Activated CD4-positive, alpha-beta T cell treated with anti-CD3 and anti-CD28 coated beads, Interleukin-2, amount 50 U/mL, for 1 hour (primary cell): ENCODE data around the gene FOXP1.
"Not testable (repeated sequence)": the region's sequence is repeated elsewhere in the genome, so short reads cannot be mapped to it uniquely, and the experiment has no call there.

ENCODE experiments used
- DNase-seq: peaks from one replicate; pipeline ENCODE4 v3.0.0-alpha.2; 2020

FOXP1 gene

DNA sequence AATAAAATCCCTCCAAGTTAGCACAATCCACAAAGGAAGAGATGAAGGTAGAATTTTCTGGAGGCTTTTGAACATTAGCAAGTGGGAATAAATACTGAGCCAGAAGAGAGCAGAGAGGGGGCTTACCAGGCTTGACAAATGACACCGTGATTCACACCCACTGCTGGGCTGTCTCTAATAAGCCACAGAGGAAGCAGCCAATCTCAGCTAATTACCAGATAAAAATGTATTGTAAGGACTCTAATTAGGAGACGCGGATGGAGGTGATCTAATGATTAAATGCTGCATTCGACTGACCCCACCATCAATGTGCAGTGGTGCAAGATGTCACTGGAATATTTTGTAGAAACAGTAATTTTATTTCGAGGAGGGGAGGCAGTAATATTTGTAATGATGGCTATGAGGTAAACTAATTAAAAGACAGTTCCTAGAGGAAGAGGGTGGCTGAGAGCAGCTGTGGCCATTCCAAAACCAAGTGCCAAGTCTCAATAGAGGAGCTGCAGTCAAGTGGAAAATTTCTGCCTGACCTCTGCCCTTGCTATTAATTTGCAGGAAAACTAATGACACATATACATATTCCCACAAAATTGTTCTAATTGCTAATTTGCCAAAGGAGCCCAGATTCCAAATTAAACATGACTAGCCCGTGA, 602.2 kb downstream of the FOXP1 start:
- DNase-seq = no peak

DNA sequence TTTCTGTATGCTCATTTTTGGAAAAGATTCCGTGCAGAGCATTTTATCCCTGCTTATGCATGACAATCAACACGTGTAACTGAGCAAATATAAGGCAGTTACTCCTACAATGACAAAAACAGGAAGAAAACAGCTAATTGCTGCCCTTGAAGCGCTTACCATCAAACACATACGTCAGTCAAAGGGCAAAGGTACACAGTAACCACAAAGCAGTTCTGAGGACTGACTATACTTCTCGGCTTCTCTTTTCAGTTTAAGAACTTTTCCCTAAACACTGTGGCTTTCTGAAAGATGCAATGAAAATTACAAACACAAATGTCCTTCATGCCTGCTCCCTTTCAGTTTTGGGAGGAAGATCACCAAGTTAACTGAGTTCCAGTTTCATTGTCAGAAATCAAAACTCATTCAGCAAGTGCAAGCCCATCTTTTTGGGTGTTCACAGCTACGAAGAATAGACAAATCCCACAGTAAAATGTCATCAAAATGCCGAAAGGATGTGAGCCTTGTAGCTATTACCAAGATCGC, 602.8 kb downstream of the FOXP1 start:
- no peak for DNase-seq

DNA sequence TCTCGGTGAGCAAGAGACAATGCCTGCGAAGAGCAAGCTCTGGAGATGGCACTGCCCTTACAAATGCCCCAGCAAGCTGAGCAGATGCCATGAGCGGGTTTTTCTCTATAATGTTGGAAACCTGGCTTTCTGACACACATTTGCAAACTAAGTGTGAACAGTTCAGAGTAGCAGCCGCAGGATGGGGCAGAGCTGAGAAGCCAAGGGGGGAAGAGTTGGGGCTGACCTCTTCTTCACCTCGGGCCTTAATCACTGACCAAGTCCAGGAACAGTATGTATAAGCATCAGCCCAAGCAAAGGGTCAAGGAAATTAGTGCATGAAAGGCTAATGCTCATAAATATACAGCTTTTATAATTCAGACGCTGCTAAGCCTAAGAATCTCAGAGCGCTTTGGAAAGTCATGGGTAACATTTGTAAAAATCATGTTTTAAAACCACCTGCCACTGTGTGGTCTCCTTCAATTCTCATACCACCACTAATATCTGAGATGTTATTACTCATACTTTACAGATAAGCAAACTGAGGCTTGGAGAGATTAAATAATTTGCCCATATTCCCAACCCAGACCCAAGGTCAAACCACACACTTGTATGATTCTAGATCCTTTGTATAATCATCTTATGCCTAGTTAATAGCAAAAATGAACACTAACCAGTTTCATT, 603.4 kb downstream of the FOXP1 start:
- no peak for DNase-seq

DNA sequence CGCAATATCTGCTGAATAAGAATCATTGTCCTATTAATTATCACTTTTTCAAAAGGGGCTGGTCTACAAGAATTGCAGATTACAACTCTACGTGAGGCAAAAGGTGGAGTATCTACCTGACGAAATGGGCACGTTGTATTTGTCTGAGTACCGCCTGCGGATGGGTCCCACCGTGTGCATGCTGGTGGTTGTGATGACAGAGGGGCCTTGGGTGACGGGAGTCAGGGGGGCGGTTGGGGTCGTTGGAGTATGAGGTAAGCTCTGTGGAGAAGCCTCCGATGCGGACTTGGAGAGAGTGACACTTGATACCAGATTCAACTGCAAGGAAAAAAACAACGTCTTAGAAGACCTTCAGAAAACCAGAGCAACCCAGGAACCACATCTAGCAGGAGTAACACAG, 605.8 kb downstream of the FOXP1 start:
- DNase-seq = no peak

DNA sequence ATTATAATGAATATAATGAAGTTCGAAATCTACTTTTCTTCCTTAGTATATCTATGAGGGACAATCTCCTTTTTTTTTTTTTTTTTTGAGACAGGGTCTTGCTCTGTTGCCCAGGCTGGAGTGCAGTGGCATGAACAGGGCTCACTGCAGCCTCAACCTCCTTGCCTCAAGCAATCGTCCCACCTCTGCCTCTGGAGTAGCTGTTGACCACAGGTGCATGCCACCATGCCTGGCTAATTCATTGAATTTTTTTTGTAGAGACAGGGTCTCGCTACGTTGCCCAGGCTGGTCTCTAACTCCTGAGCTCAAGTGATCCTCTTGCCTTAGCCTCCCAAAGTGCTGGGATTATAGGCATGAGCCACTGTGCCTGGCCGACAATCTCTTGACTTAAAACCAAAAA, 607.5 kb downstream of the FOXP1 start:
- not testable (repeated sequence) for DNase-seq

DNA sequence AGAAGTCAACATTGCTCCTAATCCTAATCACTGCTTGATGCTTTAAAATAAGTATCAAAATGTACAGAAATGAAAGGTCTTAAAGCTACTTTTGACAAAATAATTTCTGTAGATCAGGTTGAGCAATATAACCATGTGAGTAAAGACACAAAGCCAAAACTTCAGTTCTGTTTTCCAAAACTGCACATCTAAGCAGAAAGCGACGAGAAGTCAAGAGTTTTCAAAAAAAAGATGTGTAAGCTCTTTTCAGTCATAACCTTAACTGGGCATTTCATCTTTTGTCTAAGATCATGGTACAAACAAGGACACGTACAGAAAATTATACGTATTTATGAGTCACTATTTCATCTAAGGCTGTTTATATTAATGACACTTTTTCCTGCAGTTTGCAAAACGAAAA, 608.8 kb downstream of the FOXP1 start:
- no peak for DNase-seq

DNA sequence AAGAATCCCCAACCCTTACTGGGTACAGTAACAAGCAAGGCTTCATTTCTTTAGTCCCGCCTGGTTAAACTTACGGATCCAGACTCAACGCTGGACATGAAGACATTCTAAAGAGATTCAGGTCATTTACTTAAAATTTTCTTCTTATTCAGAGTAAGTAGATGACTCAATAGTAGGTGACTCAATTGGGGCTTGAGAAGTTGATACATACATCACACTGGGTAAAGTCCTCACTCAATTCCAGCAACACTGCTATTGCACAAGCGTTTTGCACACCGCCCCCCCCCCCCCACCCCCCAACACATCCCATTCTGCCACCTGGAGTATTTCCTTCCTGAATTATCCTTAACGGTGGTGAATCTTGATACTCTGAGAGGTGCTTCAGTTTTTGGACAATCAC, 610.0 kb downstream of the FOXP1 start:
- no peak for DNase-seq

DNA sequence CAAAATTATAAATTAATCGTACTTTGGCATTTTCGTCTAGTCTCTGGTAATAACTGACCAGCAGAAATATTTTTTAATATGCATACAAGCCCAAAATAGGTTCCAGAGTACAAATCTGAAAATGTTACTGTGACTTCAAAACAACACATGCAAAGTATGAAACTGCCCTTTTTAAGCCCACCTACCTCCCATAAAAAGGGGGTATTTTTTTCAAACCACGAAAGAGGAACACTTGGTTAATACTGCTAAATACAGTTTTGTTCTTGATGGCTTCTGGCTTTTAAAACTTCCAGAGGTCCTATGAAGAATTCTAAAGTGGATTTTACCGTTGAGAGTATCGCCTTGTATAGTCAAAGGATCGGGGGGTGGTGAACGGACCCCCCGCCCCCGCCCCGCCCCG, 610.7 kb downstream of the FOXP1 start:
- no peak for DNase-seq

DNA sequence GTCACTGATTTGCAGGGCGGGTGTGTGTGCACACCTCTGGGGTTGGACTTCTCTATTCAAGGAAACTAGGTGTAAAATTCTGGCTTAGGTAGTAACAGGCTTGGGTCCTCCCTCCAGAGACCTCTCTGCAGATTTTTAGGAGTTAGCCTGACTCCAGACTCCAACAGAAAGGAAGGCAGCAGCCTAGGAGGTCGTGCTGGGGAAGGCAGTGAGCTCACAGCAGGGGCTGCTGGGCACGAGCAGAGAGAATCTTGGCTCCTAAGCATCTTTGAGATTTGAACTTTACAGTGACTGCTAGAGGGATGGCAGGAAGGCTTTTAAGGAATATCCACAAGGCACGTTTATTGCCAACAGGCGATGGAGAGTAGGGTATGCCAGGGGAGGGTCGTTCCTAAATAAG, 612.6 kb downstream of the FOXP1 start:
- DNase-seq = no peak

DNA sequence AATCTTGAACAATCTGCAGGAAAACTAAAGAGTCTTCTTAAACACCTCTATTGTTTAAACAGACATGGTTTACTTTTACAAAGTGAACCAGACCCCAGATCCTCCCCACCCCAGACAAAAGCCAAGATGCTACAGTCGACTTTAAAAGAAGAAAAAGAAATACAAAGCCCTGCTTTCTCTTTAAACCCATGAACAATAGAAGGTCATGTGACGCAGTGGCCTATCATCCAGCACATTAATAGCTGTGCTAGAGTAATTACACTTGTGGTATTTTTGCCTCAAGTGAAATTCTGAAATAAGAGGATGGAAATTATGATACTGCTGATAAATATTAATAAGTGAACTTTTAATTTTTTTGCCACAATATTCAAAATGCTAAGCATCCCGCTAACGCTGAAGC, 613.4 kb downstream of the FOXP1 start:
- no peak for DNase-seq

DNA sequence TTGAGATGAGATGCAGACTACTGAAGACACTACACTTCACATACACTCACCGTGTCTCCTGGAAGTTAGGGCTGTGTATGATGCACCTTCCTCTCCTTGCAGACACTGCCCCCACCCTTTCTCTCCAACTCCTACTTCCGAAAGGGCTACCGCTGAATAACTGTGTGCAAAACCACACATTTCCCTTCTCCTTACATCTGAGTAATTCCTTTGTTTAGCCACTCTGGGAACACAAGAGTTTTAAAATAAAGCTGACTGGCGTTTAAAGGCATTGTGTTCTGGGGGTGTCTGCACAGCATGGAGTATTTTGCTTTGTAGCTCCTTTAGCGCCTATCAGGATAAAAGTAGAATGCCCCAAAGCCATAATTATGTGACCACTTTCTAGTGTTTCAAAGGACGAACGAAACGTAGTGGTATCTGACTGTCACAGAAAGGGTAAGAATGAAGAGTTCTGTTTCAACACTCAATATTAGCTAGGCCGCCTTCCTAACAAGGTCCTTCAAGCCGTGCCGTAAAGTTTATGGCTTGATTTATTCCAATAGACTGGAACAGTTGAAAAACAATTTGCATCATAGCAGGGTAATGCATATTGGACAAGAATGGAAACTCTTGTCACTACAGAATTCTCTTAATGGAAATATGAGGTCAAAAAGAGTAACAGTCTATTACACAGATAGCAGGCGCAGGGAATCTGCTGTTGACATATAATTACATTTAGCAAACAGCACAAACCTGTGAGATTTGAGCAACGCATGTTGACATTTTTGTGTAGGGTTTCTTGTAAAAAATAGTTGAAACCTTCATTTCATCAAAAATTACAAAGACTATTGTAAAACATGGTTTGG, 619.9 kb downstream of the FOXP1 start:
- DNase-seq = no peak

DNA sequence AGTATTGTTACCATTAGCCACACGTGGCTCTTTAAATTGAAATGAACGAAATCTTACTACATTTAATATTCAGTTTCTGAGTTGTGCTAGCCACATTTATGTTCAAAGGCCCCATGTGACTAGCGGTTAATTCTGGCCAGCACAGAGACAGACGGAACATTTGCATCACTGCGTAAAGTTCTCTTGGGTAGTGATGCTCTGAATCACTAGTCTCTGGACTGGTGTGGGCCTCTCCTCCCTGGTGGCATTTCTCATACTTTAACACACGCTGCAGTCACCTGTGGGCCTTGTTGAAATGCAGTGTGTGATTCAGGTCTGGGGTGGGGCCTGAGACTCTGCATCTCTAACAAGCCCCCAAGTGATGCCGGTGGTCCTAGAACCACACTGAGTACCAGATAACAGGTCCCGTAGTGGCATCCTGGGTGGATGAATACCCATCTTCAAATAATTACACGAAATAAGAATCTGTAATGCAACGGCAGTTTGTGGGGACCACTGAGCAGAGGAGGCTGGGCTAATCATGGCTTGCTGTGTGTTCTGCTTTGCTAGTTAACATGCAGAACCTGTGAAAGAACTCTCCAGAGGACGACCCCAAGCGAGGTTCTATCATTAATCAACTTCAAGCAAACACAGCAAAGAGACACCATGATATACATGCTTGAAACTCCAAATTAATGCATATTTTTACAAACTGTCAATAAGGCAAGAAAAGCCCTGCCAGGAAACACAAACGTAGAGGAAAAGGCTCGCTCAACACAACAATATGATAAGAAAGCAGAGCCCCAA, 623.8 kb downstream of the FOXP1 start:
- DNase-seq = no peak

DNA sequence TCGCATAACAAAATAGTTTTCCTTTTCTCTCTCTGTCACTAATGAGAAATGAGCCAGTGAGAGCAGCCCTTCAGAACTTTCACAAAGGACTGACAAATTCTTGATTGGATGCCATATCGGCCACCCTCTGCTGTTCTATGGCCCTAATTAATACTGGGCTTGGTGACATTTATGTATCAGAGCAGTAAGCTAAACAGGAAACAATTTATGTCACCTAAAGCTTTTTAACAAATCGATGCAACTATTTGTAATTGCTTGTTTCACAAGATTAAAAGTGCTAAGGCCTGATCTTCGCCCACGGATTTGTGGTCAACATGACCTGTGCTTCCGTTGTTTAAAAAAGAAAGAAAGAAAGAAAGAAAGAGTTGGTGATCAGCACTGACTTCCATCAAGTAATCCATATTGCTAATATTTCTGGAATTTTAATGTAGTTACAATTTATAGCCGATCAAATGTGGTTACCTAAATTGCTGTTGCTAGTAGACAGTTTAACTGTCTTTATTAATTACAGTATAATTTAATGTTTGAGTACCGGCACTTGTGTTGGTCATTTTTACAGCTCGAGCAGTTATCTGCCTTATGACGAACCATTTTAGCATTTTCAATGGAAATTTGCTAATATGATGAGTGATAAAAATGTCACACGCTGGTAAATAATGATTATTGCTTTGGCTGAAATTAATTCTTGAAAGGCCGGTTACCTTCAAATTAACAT, 631.3 kb downstream of the FOXP1 start:
- DNase-seq = no peak

DNA sequence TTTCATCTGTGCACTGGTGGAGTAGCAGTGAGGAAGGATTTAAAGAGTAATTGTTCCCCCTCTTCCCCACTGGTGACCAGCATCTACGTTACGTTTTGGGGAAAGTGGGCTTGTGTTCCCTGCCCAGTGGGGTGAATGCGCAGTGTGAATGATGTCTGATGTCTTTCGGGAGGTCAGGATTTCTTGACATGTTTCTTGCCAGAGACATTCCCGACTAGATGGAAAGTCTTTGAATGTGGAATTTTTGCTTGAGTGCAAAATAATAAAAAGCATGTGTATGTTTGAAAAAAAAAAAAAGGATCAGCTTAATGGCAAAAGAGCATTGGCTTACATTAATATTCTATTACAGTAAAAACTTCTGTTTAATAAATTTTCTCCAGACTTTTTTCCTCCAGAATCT, 632.2 kb downstream of the FOXP1 start:
- DNase-seq = no peak

DNA sequence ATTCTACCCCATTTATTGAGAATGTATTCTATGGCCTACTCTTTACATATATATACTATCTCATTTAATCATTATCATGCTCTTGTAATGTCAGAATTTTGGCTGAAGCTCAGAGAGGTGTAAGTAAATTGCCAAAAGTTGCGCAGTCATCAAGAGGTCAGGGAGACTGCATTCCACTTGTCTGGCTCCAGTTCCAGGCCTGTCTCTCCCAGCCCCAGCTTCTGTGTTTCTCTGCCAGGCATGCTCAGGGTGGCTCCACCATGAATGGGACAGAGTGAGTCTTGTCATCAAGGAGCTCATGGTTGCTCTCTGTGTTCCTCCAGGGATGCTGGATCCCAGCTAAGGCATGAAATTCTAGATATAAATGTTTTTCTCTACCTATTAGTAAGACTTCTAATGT, 635.9 kb downstream of the FOXP1 start:
- no peak for DNase-seq

DNA sequence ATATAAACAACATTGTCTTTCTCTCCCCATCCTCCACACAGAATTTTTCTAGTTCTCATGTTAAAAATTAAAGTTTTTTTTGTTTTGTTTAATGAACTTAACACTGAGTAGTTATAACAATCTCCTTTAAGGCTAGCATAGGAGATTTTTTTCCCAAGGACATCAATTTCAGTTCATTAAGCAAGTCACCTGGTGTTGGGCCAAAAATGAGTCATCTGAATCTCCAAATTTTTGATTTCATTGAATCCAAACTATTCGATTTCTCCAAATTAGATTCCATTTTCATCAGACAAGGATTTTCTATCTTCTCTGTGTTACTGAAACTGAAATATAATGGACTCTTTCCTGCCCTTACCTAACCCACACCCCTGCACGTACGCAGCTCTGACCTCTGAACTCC, 639.6 kb downstream of the FOXP1 start:
- DNase-seq = no peak

DNA sequence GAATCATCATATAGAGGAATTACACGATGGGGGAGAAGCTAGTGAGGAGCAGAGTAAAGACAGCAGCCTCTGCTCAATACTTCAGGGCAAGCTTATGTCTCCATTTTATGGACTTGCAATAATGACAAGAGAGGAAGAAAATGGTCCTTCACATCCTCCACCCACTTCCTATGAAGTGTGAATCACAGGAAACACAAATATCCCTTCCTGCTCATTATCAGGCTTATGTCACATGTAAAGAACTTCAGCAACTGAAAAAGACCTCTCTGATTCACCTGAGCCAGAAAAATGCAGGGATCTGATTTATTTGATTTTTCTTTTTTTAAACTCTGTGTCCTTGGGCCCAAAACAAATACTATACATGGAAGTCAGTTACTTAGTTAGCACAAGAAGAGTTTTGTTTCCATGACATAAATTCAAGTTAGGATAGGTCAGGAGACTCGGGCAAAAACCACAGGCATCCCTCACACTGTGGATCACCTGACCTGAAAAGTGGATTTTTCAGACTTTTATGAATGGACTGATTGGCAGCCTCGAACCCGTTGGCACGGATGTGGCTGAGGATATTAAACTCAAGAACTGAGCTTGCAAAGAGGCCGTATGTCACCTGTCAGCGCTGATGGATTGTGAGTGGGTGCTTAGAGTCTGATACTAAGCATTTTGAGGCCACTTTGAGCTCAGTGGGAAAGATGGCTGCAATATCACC, 650.3 kb downstream of the FOXP1 start:
- DNase-seq = no peak

DNA sequence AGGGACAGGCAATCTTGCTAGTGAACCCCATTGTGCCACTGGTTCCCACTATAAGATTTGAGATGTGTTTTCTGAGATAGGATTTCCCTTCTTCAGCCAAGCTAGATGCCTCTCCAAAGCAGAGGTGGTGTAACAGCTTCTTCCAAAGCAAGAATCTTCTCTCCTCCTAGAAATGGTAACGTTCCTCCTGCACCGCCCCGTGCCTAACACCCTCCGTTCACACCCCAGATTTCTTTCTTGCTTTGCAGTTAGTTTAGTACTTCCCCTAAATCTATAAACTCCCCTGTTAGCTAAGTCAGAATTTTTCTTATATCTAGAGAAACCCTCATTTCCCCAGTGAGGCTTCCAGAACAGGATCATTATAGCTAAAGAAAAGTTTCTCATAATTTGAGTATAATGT, 653.5 kb downstream of the FOXP1 start:
- no peak for DNase-seq

DNA sequence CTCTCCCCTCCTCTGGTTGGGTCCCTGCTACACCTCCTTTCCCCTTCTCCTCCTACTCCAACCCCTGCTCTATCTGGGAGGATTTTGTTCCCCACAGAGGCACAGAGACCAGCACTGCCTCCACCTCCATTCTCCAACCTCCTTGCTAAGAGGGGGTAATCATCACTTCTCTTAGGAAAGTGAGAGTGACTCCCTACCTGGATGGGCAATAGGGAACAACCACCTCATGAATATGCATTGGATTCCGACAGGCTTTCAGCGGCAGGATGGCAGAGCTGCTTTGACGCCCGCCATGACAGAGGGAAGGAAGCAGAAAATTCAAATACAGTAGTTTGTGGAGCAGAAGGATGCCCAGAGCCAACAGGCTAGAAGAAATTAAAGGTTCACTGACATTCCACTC, 656.3 kb downstream of the FOXP1 start:
- DNase-seq = no peak

DNA sequence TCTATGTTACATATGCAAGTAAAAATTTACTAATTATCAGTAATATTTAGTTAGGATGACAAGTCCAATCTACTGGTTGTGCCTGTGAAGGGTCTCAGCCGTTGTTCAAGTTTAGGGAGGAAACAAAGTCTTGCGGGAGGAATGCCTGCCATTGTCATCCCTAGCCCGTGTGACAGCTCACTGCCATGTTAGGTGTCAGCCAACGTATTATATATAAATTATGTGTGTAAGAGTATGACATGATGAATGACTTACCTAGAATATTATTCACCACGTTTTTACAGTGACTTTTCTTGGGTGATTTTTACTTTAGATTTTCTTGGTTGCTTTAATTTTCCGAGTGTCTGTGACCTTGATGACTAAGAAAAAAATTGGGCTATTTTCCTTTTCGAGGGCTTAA, 656.7 kb downstream of the FOXP1 start:
- no peak for DNase-seq

DNA sequence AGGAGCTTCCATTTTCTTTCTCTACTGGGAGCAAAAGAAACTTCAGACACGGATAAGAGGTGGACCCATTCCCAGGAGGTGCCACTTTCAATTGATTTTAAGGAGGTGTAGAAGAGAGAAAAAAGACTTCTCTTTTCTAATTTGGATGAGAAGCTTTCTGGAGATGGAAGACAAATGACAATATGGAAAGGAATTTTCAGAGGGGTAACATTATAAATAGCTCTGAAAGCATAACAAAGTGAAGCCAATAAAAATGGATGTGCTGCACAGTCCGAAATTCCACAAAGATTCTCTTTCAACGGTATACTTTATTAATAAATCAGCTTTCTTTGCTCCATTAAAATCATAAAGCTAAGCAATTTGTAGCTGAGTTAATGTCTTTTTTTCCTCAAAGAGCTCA, 663.9 kb downstream of the FOXP1 start:
- no peak for DNase-seq

DNA sequence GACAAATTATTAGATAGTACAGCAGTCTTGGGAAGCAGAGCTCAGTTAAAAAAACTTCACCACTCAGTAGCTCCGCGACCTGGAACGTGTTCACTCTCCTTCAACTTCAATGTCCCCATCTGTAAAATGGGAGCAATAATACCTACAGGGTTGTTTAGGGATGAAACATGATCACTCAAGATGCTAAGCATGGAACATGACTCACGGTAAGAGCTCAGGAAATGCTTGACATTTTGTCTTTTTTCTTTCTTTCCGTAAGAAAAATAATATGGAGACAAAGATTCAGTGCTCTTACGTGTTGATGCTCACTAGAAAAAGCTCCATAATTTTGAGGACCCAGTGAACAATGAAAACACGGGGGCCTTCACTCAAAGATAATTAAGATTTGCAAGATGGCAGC, 664.4 kb downstream of the FOXP1 start:
- no peak for DNase-seq
